ENCODE data around the gene PROCA1.

GRCh38 chr17:28728364-28729200 is 16.9 kb upstream of the PROCA1 start, which contains the start of gene NEK8:
- TF ChIP-seq CTCF (conservative IDR thresholded peaks at IDR 0.05) = 0 out of 2 replicates have a peak, but pooled peaks have one; percentile 18
- TF ChIP-seq EZH2 (IDR thresholded peaks at IDR 0.05; ENCODE audit: low read depth) = no peak
